Cardiac fibroblast (primary cell): ENCODE data around the gene RRAS.
"Not testable (repeated sequence)": the region's sequence is repeated elsewhere in the genome, so short reads cannot be mapped to it uniquely, and the experiment has no call there.

Experiments
- DNase-seq, 2 donors: peaks; one replicate each; pipeline versions ENCODE4 v3.0.0 to v3.0.0-alpha.2; 2010; ENCODE audit warnings: low read depth in 2 of 2
- H3K4me3 ChIP-seq, 2 donors: replicated peaks in 1 of 2; 1 replicate in 1 of 2; 2 replicates in 1 of 2; pipeline ENCODE4 v1.5.1; 2011; ENCODE audit warnings: low read depth in 2 of 2, low read length in 2 of 2, mild to moderate bottlenecking in 2 of 2, moderate library complexity in 1 of 2
- CTCF ChIP-seq: IDR thresholded peaks from one replicate; pipeline ENCODE4 v1.5.1; 2011; ENCODE audit warnings: low read depth, mild to moderate bottlenecking, low read length, inconsistent platforms

The RRAS gene

GRCh38 chr19:49626226-49626625 lies 13.7 kb downstream of the RRAS start:
- TF ChIP-seq CTCF, result no peak
- no peak for DNase-seq
- no peak overlapping the region for H3K4me3 ChIP-seq

GRCh38 chr19:49624967-49625910 lies 14.7 kb downstream of the RRAS start:
- DNase-seq, result no peak
- TF ChIP-seq CTCF, result no peak
- H3K4me3 ChIP-seq, result no peak overlapping the region

- not testable (repeated sequence) for DNase-seq, H3K4me3 ChIP-seq
These were observed 22.1 kb downstream of the RRAS start for GRCh38 chr19:49617860-49618259.

GRCh38 chr19:49616945-49617344 lies 23.0 kb downstream of the RRAS start:
- H3K4me3 ChIP-seq, result no peak overlapping the region
- TF ChIP-seq CTCF, result no peak
- DNase-seq, result no peak

GRCh38 chr19:49616532-49616931 lies 23.4 kb downstream of the RRAS start:
- H3K4me3 ChIP-seq, result no peak overlapping the region
- TF ChIP-seq CTCF, result no peak
- DNase-seq, result no peak

- TF ChIP-seq CTCF, result no peak
- DNase-seq, result no peak
These were observed 24.1 kb downstream of the RRAS start for GRCh38 chr19:49615861-49616260.

GRCh38 chr19:49614096-49614833 lies 25.7 kb downstream of the RRAS start:
- peak; percentile 31 for TF ChIP-seq CTCF
- peak overlapping the region in 1 of 2 donors; percentile 13 for H3K4me3 ChIP-seq
- DNase-seq, result peak; percentile 72 to 95

More at GRCh38 chr19:49615861-49616260, 24.1 kb downstream of the RRAS start:
- H3K4me3 ChIP-seq, result no peak overlapping the region
